KBM-7 (cell line): ENCODE measurements around the gene KLRG1.
A peak's percentile ranks its signal among the peaks of the same experiment; 100 is the strongest.

Experiments used
- DNase-seq: peaks from one replicate; pipeline ENCODE4 v3.0.0-alpha.2; 2015
- in situ Hi-C: fragments of 300-500 bp; cut with MboI; formaldehyde crosslinking; loops from 2 replicates; pipeline ENCODE4 v1.14.3; 2020; ENCODE audit warnings: low sequenced_read_pairs, low pct_unique_long_range_greater_than_20kb, mixed read lengths

KLRG1 gene

DNA sequence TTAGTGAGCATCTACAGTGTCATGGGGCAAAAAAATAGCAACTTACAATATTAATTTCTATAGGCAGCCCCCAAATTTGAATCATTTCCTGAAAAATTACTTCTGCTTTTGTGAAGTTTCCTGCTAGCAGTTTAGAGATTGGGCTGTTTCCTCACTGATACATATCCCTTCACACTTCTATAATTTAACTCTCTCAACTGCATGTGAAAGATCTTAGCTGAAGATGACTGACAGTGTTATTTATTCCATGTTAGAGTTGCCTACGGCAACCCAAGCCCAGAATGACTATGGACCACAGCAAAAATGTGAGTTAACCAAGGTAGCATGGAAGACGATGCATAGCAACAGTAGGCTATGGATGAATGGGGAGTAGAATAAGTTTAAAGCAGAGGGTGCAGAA is at the start of gene KLRG1:
Gene KLRG1, plus strand, starts transcription at position 134 of the 400 bp plus-strand sequence. Its CDS starts 90 bp downstream, at position 224.
- DNase-seq = peak; percentile 67
- in situ Hi-C loops = no loop called here

- DNase-seq = no peak
- in situ Hi-C loops = no loop called here
Measured at GRCh38 chr12:8941691-8942478, 47.5 kb upstream of the KLRG1 start.

- in situ Hi-C loops = no loop called here
- no peak for DNase-seq
Measured at GRCh38 chr12:8943565-8944186, 45.7 kb upstream of the KLRG1 start.

DNA sequence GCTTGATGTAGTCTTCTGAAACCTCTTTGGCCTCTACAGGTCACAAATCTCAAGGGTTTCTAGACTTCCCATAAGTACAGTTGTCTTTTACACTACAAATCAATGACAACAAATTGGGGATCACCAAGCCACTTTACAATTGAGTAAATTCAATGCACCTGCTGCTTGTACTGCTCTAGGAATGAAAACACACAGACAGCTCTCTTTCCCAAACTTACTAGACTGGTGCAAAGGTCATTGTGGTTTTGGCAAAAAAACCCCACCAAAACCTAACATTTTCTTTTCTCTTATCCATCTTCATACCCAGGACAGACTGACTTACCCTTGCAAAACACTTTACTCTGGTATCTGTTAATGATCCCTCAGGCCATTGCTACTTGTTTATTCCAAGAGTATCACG is 42.6 kb upstream of the KLRG1 start:
- in situ Hi-C loops = no loop called here

DNA sequence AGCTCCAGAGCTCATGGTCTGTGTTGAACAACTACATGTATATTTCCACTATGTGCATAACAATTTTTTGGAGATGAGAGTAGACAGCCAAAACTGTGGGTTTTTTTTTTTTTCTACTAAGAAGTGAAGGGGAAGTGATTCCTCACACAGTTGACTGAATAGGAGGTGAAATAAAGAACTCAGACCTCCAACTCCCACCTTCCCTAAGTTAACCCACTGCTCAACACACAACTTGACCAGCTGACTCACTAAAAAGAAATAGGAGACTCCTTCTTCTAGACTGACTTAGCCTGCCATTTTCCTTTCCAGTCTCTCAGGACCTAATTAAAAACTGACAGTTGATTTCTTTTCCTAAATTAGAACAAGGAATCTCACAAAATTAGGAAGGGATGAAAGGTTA is 41.6 kb upstream of the KLRG1 start:
- DNase-seq = peak; percentile 66
- in situ Hi-C loops = no loop called here

More for the DNA sequence above, 42.6 kb upstream of the KLRG1 start:
- DNase-seq = no peak

GRCh38 chr12:8948701-8949341 is 40.5 kb upstream of the KLRG1 start:
- DNase-seq = peak; percentile 75

GRCh38 chr12:8949342-8950220 is 39.8 kb upstream of the KLRG1 start, which contains the start of gene M6PR:
M6PR (minus strand) TSS chr12:8949645; CDS start chr12:8946404, 3,241 bp downstream.
- in situ Hi-C loops = no loop called here
- DNase-seq = peak; percentile 98

More at GRCh38 chr12:8948701-8949341, 40.5 kb upstream of the KLRG1 start:
- in situ Hi-C loops = no loop called here

- in situ Hi-C loops = no loop called here
- DNase-seq = no peak
Measured at GRCh38 chr12:8950221-8950527, 39.2 kb upstream of the KLRG1 start.

- in situ Hi-C loops = no loop called here
- no peak for DNase-seq
Measured at GRCh38 chr12:8950702-8951478, 38.5 kb upstream of the KLRG1 start.

- in situ Hi-C loops = no loop called here
- DNase-seq = no peak
Measured at GRCh38 chr12:8951744-8952143, 37.6 kb upstream of the KLRG1 start.

DNA sequence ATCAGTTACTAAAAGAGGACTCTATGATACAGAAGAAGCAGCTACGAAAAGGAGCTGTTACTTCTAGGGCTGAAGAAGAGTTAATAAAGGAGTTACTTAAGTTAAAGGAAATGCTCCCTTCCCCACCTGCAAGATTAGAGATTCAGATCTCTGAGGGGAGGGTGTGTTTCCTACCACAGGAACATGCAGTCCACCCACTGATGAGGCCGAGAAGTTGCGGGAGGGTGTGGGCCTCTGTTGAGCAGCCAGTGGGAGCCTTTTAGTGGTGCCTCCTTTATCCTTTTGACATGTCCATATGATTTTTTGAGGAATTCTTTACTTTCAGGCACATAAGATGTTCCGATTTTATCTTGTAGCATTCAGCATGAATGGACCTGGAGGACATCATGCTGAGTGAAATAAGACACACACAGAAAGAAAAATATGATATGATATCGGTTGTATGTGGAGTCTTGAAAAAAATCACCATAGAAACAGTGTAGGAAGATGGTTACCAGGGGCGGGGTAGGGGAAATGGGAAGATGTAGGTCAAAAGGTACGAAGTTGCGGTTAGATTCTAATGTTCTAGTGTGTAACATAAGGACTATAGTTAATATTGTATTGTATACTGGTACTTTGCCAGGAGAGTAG is 35.5 kb upstream of the KLRG1 start:
- no peak for DNase-seq
- in situ Hi-C loops = no loop called here

GRCh38 chr12:8956073-8956472 is 33.3 kb upstream of the KLRG1 start:
- in situ Hi-C loops = no loop called here
- no peak for DNase-seq

DNA sequence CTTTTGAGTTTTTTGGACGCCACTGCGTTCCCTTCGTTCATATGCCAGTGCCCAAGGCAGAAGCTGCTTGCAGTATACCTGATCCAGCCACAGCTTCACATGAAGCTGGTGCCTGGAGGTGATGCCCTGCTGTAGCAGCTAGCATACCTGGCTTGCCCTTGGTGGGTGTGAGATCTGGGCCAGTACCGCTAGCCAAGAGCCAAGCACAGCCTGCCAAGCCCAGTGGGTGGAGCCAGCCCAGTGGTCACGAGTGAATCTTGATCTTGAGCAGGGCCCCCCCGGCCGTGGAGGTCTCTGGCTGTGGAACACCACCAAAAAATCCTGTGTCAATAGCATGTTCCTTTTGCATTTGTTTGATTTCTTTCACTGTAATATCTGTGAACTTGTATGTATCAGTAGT is 32.6 kb upstream of the KLRG1 start:
- in situ Hi-C loops = no loop called here
- no peak for DNase-seq

- DNase-seq = no peak
- in situ Hi-C loops = no loop called here
Measured at GRCh38 chr12:8957561-8957960, 31.8 kb upstream of the KLRG1 start.

DNA sequence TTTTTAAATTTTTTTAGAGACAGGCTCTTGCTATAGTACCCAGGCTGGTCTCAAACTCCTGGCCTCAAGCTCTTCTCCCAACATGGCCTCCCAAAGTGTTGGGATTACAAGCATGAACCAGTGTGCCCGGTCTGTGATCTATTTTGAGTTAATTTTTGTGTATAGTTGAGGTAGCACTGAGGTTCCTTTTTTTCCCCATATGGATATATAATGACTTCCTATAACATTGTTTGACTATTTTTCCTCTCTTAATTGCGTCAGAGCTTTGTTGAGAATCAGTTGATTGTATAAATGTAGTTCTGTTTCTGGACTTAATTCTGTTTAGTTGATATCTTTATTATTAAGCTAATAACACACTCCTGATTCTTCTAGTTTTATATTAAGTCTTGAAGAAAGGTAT is 31.3 kb upstream of the KLRG1 start:
- in situ Hi-C loops = no loop called here
- DNase-seq = peak; percentile 67

DNA sequence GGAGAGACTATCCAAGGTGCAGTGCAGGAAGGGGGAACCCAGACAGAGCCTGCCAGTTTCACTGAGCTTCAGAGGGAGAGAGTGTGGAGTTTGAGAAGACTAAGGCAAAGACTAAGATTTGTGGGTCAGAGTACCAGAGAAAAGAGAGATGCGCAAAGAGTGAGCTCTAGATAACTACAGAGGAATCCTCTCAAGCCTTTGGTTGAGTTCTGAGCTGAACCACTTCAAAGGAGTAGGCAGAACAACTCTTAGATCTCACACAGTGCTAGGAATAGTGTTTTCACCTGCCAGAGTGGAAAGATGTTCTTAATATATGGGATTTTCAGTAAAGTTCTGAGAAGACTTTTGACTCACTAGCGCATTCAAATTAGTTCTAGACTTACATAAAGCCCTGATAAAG is 29.2 kb upstream of the KLRG1 start:
- in situ Hi-C loops = no loop called here

DNA sequence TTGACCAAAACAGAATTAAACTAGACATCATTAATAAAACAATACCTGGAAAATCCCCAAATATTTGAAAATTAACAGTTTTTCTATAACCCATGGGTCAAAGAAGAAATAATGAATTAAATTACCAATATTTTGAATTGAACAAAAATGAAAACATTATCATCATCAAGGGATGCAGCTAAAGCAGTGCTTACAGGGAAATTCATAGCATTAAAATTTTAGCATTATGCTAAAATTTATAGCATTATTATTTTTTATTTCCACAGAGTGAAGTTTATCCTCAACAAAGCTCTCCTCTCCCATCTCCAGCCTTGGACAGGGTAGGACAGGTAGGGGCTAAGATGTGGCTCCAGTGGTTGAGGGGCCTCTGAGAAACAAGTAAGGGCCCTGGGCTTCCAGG is 20.6 kb upstream of the KLRG1 start:
- in situ Hi-C loops = no loop called here
- no peak for DNase-seq

More for the DNA sequence above, 29.2 kb upstream of the KLRG1 start:
- no peak for DNase-seq

DNA sequence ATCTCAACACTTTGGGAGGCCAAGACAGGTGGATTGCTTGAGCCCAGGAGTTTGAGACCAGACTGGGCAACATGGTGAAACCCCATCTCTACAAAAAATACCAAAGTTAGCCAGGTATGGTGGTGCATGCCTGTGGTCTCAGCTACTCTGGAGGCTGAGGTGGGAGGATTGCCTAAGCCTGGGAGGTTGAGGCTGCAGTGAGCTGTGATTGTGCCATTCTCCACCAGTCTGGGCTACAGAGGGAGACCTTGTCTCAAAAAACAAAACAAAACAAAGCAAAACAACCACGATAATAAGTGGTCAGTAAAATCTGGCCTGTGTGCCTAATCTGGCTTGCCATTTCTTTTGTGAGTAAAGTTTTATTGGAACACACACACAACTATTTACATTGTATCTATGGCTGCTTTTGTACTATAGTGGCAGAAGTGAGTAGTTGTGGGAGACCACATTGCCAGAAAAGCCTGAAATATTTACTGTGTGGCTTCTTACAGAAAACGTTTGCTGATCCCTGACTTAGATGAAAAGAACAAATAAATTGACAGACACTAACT is 19.4 kb upstream of the KLRG1 start:
- no peak for DNase-seq
- in situ Hi-C loops = no loop called here
